Stomach smooth muscle (tissue), 2 donors: ENCODE data around the gene SORCS3.

Experiments used
- H3K27ac ChIP-seq: one replicate; pipeline ENCODE4 v1.7.0; 2013; ENCODE audit warnings: mild to moderate bottlenecking, low read length, inconsistent platforms
- H3K27me3 ChIP-seq, 2 donors: one replicate each; pipeline ENCODE4 v1.7.0; 2013; ENCODE audit warnings: low read length in 2 of 2; ENCODE audit not compliant: insufficient read depth in 2 of 2, control insufficient read depth in 1 of 2
- H3K36me3 ChIP-seq, 2 donors: one replicate each; pipeline ENCODE4 v1.7.0; 2013; ENCODE audit warnings: low read length in 2 of 2; ENCODE audit not compliant: control insufficient read depth in 2 of 2, insufficient read depth in 2 of 2
- H3K4me1 ChIP-seq: one replicate; pipeline ENCODE4 v1.7.0; 2013; ENCODE audit warnings: low read length; ENCODE audit not compliant: control insufficient read depth, insufficient read depth
- H3K4me3 ChIP-seq, 2 donors: one replicate each; pipeline ENCODE4 v1.7.0; 2013; ENCODE audit warnings: low read length in 2 of 2
- H3K9ac ChIP-seq, 2 donors: one replicate each; pipeline ENCODE4 v1.7.0; 2013; ENCODE audit warnings: low read length in 2 of 2, mild to moderate bottlenecking in 1 of 2
- H3K9me3 ChIP-seq, 2 donors: one replicate each; pipeline ENCODE4 v1.7.0; 2013; ENCODE audit warnings: low read length in 2 of 2; ENCODE audit not compliant: control insufficient read depth in 2 of 2
- donor health status: healthy.
- donor health status: Pancreatic carcinoma.

SORCS3 gene

DNA sequence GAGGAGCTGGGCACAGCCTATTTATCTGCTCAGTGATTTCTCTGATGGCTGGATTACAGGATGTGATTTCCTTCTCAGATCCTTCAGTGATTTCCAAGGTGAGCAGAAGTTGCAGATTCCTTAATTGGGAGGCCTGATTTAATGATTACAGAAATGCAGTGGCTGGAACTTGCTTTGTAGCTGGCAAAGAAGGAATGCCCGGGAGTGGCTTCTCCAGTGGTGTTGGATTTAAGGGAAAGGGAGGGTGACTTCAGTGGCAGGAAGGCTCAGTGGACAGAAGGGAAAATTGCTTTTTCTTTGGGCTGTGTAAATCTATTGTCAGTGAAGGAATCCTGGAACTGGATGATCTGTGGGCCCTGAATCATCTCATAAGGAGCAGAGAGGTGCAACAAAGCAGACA is 5.1 kb downstream of the SORCS3 start:
- Histone ChIP-seq H3K9me3 (no peaks in the 10 kb centered on the region), H3K27ac (no peak overlapping the region), H3K36me3 (no peaks in the 10 kb centered on the region), H3K4me1 (peaks cover 10% of the 10 kb centered on the region), H3K9ac (no peak overlapping the region), H3K4me3 (no peak overlapping the region), H3K27me3 (peaks cover 5 to 15% of the 10 kb centered on the region in 2 donors)

DNA sequence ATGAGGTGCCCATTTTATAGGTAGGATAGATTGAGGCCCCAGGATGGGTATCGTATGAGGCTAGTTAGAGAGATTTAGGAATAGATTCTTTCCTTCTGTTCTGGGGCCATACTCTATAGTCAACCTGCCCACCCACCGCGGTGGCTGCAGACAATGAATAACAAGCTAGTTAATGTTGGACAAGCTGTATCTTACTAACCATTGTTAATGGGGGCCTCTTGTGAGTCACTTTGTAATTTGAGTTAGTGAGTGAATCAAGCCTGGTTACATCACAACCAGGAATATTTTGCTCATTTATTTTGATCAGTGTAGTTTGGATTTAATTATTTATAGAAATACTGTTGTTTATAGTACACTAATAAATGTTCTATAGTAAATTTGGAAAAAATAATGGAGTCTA is 7.3 kb downstream of the SORCS3 start:
- H3K27me3 ChIP-seq: peaks cover 3 to 4% of the 10 kb centered on the region in 2 donors
- H3K9me3 ChIP-seq: no peaks in the 10 kb centered on the region
- no peaks in the 10 kb centered on the region for H3K4me1 ChIP-seq
- H3K36me3 ChIP-seq: no peaks in the 10 kb centered on the region
- H3K9ac ChIP-seq: no peak overlapping the region
- H3K27ac ChIP-seq: no peak overlapping the region
- no peak overlapping the region for H3K4me3 ChIP-seq

DNA sequence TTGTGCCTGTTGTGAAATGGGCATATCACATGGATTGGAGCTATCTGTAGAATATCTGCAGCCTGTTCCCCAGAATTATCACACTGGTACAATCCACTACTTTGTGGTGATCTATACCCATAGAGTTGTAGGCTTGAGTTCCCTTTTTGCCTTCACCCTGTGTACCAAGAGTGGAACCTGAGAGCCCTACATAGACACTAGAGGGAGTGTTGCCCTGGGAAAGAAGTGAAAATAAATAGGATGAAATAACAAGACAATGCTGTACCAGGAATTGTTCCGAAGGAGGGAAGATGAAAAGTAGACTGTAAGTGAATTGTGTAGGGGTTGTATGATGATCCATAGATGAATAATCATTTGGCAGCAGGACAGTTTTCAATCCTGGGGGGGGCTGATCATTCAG is 9.0 kb downstream of the SORCS3 start:
- Histone ChIP-seq H3K9me3 (no peaks in the 10 kb centered on the region), H3K36me3 (no peaks in the 10 kb centered on the region), H3K4me1 (no peaks in the 10 kb centered on the region), H3K9ac (no peak overlapping the region), H3K4me3 (no peak overlapping the region), H3K27me3 (peaks cover 0 to 2% of the 10 kb centered on the region in 2 donors), H3K27ac (no peak overlapping the region)

DNA sequence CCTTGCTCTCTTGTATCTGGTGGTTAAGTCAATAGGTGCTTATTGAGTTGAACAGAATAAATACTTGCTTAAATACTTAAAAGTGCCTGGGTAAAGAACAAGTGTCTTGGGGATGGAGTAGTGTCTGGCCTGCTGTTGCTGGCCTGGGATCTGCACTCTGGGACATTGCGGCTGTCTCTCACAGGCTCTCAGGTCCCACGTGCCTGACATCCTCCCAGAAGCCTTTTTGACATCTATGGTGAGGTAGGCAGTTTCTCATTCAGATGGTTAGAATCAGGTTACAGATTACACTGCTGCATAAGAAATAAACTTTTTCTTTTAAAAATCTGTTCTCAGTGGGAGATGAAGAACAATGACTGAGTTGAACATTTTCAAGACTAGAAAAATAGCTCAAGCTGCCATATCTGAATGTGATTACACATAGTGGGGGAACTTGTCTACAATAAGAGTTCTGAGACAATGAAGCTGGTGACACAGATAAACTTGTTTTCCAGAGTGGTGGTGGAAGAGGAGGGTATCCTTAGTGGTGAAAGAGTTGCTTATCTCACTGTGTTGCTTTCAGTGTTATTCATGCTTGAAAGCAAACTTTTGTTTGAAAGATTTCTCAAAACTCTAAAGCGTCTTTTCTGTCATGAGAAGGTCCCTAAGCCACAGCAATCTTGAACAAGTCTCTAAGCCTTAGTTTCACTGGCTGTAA is 9.7 kb downstream of the SORCS3 start:
- no peak overlapping the region for H3K9ac ChIP-seq
- no peak overlapping the region for H3K27ac ChIP-seq
- no peaks in the 10 kb centered on the region for H3K9me3 ChIP-seq
- peaks cover 0 to 2% of the 10 kb centered on the region in 2 donors for H3K27me3 ChIP-seq
- H3K4me3 ChIP-seq: no peak overlapping the region
- no peaks in the 10 kb centered on the region for H3K36me3 ChIP-seq
- no peaks in the 10 kb centered on the region for H3K4me1 ChIP-seq

DNA sequence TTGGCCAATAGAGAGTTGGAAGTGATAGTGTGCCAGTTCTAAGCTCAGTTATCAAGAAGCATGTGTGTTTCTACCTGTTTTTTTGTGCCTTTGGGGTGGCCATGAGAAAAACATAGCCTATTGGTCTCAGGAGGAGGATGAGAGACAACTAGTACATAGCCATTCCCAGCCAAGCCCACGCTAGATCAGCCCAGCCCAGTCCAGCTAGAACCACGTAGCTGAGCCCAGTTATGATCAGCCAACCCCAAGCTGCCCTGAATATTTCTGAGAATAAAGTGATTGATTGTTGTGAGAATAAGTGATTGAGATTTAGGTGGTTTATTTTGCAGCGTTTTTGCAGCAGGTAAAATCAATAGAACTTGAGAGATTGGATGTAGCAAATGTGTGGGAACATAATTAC is 15.9 kb downstream of the SORCS3 start:
- H3K9me3 ChIP-seq: peaks cover 0 to 2% of the 10 kb centered on the region in 2 donors
- H3K36me3 ChIP-seq: no peaks in the 10 kb centered on the region
- no peak overlapping the region for H3K9ac ChIP-seq
- no peaks in the 10 kb centered on the region for H3K27me3 ChIP-seq
- no peak overlapping the region for H3K4me3 ChIP-seq
- H3K4me1 ChIP-seq: peaks cover 4% of the 10 kb centered on the region
- no peak overlapping the region for H3K27ac ChIP-seq

DNA sequence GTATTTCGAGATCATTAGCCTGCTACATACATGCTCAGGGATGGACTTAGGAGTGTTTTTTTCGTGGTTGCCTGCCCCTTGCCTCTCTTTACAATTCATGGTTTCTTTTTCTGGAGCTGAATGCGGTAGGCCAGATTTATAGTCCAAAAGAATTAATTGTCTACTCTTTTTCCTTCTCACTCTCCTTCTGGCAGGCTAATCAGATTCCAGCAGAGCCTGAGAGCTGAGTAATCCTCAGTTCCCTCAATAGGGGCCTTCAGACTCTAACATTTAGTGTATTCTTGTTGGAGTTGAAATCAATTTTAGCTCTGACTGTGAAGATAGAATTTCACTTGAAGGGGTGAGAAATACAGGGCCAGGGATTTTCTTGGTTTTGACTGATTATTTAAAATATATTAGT is 16.4 kb downstream of the SORCS3 start:
- H3K27ac ChIP-seq: no peak overlapping the region
- H3K36me3 ChIP-seq: no peaks in the 10 kb centered on the region
- H3K27me3 ChIP-seq: no peaks in the 10 kb centered on the region
- no peak overlapping the region for H3K4me3 ChIP-seq
- no peak overlapping the region for H3K9ac ChIP-seq
- H3K9me3 ChIP-seq: peaks cover 0 to 2% of the 10 kb centered on the region in 2 donors
- H3K4me1 ChIP-seq: peaks cover 4% of the 10 kb centered on the region

DNA sequence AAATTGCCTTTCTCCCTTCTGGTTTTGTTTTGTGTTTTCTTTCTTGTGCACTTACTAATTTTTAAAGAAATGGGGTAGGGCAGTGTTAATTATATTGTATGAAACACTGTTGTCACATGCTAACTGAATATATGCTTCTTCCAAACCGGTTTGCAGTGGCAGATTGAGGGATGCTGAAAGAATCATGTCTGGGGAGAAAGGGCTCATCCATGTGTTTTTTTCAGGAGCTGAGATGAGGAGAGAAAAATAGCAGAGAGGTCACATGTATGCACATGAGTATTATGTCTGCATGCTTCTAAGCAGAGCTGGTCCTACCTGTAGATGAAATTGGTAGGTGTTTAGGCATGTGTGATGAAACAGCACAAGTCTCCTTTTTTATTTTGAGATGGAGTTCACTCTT is 17.0 kb downstream of the SORCS3 start:
- Histone ChIP-seq H3K36me3 (no peaks in the 10 kb centered on the region), H3K9ac (no peak overlapping the region), H3K27me3 (no peaks in the 10 kb centered on the region), H3K9me3 (peaks cover 0 to 2% of the 10 kb centered on the region in 2 donors), H3K4me1 (peaks cover 4% of the 10 kb centered on the region), H3K4me3 (no peak overlapping the region), H3K27ac (no peak overlapping the region)

DNA sequence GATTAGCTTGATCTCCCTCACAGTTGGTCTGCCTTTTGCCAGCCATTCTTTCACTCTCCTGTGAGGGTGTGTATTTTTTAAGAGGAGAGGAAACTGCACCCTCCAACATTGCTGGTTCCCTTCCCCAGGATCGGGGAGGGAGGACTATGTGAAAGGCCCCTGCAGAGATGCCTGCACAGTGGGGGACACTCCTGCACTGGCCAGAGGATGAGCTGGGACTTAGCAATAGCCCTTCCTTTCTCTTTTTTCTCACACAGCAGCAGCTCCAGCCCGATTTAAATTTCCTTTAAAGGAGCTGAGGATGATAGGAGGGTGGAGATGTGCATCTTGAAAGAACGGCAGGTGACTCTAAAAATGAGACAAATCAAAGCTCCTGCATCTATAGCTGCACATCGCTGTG is 18.7 kb downstream of the SORCS3 start:
- Histone ChIP-seq H3K36me3 (no peaks in the 10 kb centered on the region), H3K27me3 (no peaks in the 10 kb centered on the region), H3K4me1 (peaks cover 4% of the 10 kb centered on the region), H3K27ac (no peak overlapping the region), H3K9me3 (peaks cover 0 to 2% of the 10 kb centered on the region in 2 donors), H3K4me3 (no peak overlapping the region), H3K9ac (no peak overlapping the region)

DNA sequence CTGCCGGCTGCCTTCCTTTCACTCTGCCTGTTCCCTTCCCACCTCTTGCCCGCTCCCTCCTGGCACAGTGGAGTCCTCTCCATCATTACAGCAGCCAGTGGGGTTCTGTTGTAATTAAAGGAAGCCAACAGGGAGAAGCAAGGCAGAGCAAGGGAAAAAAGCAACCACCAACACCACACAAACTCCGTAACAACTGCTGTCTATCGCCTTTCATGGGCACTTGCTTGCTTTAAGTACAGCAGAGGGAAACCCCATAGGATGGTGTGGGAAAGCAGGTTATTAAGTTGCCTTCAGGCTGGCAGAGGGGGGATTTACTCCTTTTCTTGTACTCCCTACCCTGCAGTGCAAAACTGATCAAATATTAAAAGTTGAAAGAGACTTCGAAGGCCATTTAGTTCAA is 22.0 kb downstream of the SORCS3 start:
- H3K27ac ChIP-seq: no peak overlapping the region
- H3K9me3 ChIP-seq: peaks cover 0 to 2% of the 10 kb centered on the region in 2 donors
- no peak overlapping the region for H3K4me3 ChIP-seq
- no peaks in the 10 kb centered on the region for H3K27me3 ChIP-seq
- no peaks in the 10 kb centered on the region for H3K4me1 ChIP-seq
- no peak overlapping the region for H3K9ac ChIP-seq
- no peaks in the 10 kb centered on the region for H3K36me3 ChIP-seq

DNA sequence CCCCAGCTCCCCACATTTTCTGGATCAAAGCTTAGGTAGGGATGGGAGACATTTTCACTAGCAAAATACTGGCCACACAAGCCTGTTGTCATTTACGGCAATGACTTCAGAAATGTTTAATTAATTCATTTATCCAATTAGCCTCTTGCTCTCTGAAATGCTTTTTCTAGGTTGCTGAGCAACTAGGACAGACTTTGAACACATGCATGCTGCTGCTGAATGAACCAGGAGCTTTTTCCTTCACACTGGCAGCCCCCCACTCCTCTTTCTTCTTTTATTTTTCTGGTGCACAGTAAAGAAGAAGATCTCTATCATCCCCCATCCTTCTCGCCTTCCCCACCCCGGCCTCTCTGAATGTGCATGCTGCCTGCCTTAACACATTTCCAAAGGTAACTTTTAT is 22.5 kb downstream of the SORCS3 start:
- Histone ChIP-seq H3K9me3 (peaks cover 0 to 2% of the 10 kb centered on the region in 2 donors), H3K27me3 (no peaks in the 10 kb centered on the region), H3K4me1 (no peaks in the 10 kb centered on the region), H3K36me3 (no peaks in the 10 kb centered on the region), H3K4me3 (no peak overlapping the region), H3K9ac (no peak overlapping the region), H3K27ac (no peak overlapping the region)

DNA sequence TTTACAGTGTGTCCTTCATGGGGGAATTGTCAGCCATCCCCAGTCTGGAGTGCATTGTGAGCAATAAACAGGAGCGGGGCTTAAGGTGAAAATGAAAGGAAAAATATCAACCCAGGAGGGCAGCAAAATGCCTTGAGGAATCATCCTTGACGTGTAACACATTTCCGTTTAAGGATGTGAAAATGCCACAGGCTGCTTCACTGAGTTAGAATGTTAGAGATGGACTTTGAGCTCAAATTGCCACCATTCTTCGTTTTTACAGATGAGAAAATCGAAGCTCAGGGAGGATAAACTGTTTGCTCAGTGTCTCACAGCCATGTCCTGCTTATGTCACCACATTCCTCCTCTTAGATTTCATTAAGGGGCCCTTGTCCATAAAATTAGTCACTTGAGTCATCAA is 23.1 kb downstream of the SORCS3 start:
- no peaks in the 10 kb centered on the region for H3K27me3 ChIP-seq
- no peak overlapping the region for H3K27ac ChIP-seq
- H3K4me3 ChIP-seq: no peak overlapping the region
- peaks cover 0 to 2% of the 10 kb centered on the region in 2 donors for H3K9me3 ChIP-seq
- H3K36me3 ChIP-seq: no peaks in the 10 kb centered on the region
- no peaks in the 10 kb centered on the region for H3K4me1 ChIP-seq
- no peak overlapping the region for H3K9ac ChIP-seq
